ENCODE data around the gene F8. TPM values are rescaled to one million over a fixed set of nuclear protein-coding genes. Genes with fewer than 3 reads are reported as not detected.
"Not testable (repeated sequence)": the region's sequence is repeated elsewhere in the genome, so short reads cannot be mapped to it uniquely, and the experiment has no call there.

Gene F8
- polyA plus RNA-seq, 3 donors from 2014 or later, result 1.1 to 3.4 (median 2.7) TPM

DNA sequence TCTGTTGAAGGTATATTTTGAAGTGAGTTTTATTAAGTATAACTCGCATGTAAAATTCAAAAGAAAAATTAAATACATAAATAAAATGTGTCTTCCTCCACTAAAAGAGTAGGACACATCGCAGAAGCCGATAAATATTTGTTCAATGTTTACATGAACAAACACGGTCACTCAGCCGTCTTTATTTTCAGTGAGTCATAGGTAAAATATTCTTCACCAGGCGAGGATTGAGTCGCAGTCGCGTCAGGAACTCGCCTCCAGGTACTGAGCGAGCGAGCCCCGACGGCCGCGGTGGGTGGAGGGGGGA lies 3.9 kb upstream of the F8 start:
- peaks cover 16 to 18% of the 10 kb centered on the region in 2 donors for H3K4me1 Mint-ChIP-seq
- peak overlapping the region; percentile 76 to 86 (median 79) for H3K4me3 Mint-ChIP-seq
- H3K27me3 Mint-ChIP-seq (ENCODE audit: low read depth in 3 of 3), result peaks cover 8 to 18% (median 12%) of the 10 kb centered on the region in 3 donors
- no peak for DNase-seq
- H3K36me3 Mint-ChIP-seq, result no peaks in the 10 kb centered on the region
- peak overlapping the region; percentile 83 to 98 (median 92) for H3K27ac Mint-ChIP-seq
- H3K9me3 Mint-ChIP-seq, result no peaks in the 10 kb centered on the region

GRCh38 chrX:155023907-155024833 lies 1.6 kb upstream of the F8 start:
- Mint-ChIP-seq H3K9me3 (no peaks in the 10 kb centered on the region), H3K27ac (peak overlapping the region in 2 of 6 donors; percentile 71 to 72), H3K27me3 (ENCODE audit: low read depth in 3 of 3) (peaks cover 9 to 18% (median 17%) of the 10 kb centered on the region in 3 donors), H3K4me1 (peaks cover 14 to 18% of the 10 kb centered on the region in 2 donors), H3K36me3 (no peaks in the 10 kb centered on the region), H3K4me3 (peak overlapping the region in 1 of 5 donors; percentile 34)
- no peak for DNase-seq

DNA sequence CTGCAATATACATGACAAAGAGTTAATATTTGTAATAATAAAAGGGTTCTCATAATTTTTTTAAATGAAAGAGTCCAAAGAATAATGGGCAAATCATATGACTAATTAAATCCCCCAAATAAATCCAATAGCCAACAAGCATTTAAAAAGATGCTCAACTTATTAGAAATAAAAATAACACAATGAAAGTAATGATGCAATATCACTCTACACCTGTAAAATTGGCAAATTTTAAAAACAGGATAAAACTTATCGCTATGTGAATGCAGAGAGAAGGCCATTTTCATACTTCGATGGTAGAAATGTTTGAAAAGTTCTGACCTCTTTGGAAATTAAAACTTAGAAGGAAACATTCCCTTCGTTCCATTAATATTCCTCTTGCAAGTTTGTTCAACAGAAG lies 1.9 kb downstream of the F8 start:
- Mint-ChIP-seq H3K36me3 (no peaks in the 10 kb centered on the region), H3K27me3 (ENCODE audit: low read depth in 3 of 3) (peaks cover 1 to 10% (median 9%) of the 10 kb centered on the region in 3 donors), H3K4me1 (no peaks in the 10 kb centered on the region), H3K9me3 (no peaks in the 10 kb centered on the region), H3K27ac (no peak overlapping the region), H3K4me3 (no peak overlapping the region)
- DNase-seq, result no peak

DNA sequence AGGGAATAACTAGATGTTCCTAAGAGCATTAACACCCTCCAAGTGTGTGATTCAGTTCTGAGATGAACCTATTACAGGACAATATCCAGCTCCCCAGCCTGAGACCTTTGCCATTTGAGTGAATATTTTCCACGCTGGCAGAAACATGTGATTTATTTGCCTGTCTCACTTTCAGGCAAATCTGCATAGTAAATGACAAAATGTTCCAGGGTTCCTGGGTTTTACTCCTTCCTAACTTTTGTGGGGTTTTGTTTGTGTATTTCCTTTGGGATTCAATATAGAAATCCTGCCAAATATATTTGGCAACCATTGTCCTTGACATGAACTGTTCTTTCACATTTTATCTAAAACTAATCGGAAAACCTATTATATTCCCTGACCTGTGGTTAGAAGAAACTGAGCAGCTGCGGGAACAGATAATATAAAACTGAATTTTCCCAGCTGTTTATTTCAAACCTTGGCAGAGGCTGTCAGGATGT lies 12.5 kb downstream of the F8 start:
- Mint-ChIP-seq H3K4me1 (no peaks in the 10 kb centered on the region), H3K4me3 (no peak overlapping the region), H3K27me3 (ENCODE audit: low read depth in 3 of 3) (peaks cover 0 to 6% (median 2%) of the 10 kb centered on the region in 3 donors), H3K27ac (no peak overlapping the region), H3K36me3 (no peaks in the 10 kb centered on the region), H3K9me3 (peaks cover 0 to 2% (median 0%) of the 10 kb centered on the region in 6 donors)
- no peak for DNase-seq

DNA sequence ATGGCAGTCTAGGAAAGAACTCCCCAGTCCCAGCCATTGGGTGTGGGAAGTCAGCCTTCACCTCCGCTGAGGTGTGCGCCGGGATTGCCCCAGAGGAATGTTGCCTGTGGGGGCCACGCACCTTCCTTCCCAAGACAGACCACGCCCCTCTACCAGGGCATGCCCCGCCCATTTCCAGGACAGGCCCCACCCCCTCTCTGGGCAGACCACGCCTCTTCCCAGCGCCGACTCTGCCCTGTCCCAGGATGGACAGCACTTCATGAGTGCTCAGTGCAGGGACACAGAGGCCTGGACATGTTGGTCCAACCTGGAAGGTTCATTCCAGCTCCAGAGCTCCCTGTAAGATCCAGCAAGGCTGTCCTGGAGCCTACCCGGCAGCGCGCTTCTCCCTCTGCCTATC lies 13.9 kb downstream of the F8 start:
- not testable (repeated sequence) for H3K4me3 Mint-ChIP-seq, H3K27ac Mint-ChIP-seq, DNase-seq

DNA sequence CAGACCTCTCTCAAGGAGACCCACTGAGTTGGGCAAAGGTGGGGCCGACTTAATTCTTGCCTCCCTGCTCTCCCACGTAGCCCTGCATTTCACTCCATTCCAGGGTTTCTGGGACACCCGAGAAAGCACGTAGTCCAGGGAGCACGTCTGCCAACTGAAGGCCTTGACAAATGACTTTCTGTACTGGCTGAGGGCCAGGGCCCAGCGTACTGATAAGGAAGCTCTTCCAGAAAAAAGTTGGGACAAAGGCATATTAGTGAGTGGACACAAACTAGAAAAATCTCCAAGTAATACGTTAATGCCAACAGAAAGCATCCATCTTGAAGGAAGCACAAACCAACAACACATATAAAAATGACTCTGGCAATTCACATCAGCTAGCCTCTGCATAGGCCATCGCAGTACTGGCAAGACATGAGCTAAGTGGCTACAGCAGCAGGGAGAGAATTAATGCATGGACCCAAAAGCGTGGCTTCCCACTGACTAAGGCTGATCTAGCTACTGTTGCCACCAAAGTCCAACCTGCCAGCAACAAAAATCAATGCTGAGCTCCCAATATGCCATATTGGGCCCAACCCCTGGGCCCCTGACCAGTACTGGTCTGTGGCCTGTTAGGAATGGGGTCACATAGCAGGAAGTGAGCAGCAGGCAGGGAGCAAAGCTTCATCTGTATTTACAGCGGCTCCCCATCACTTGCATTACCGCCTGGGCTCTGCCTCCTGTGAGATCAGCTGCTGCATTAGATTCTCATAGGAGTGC lies 15.4 kb downstream of the F8 start:
- not testable (repeated sequence) for H3K9me3 Mint-ChIP-seq, H3K4me1 Mint-ChIP-seq

More for the DNA sequence above, 13.9 kb downstream of the F8 start:
- not testable (repeated sequence) for H3K36me3 Mint-ChIP-seq; H3K4me1 Mint-ChIP-seq; H3K27me3 Mint-ChIP-seq (ENCODE audit: low read depth in 3 of 3); H3K9me3 Mint-ChIP-seq

GRCh38 chrX:155006379-155006778 lies 16.1 kb downstream of the F8 start:
- not testable (repeated sequence) for H3K4me3 Mint-ChIP-seq; H3K36me3 Mint-ChIP-seq; H3K4me1 Mint-ChIP-seq; H3K27me3 Mint-ChIP-seq (ENCODE audit: low read depth in 3 of 3); DNase-seq; H3K9me3 Mint-ChIP-seq; H3K27ac Mint-ChIP-seq

More for the DNA sequence above, 15.4 kb downstream of the F8 start:
- H3K27me3 Mint-ChIP-seq (ENCODE audit: low read depth in 3 of 3); H3K4me3 Mint-ChIP-seq; DNase-seq; H3K36me3 Mint-ChIP-seq; H3K27ac Mint-ChIP-seq: not testable (repeated sequence)

GRCh38 chrX:155005190-155005589 lies 17.3 kb downstream of the F8 start:
- peaks cover 0 to 4% (median 0%) of the 10 kb centered on the region in 3 donors for H3K36me3 Mint-ChIP-seq
- H3K4me3 Mint-ChIP-seq, result no peak overlapping the region
- no peaks in the 10 kb centered on the region for H3K4me1 Mint-ChIP-seq
- H3K27me3 Mint-ChIP-seq (ENCODE audit: low read depth in 3 of 3), result peaks cover 0 to 4% (median 4%) of the 10 kb centered on the region in 3 donors
- no peak overlapping the region for H3K27ac Mint-ChIP-seq
- H3K9me3 Mint-ChIP-seq, result peaks cover 0 to 2% (median 0%) of the 10 kb centered on the region in 6 donors
- no peak for DNase-seq

GRCh38 chrX:155001873-155002272 lies 20.6 kb downstream of the F8 start:
- no peak overlapping the region for H3K27ac Mint-ChIP-seq
- H3K27me3 Mint-ChIP-seq (ENCODE audit: low read depth in 3 of 3), result peaks cover 0 to 4% (median 0%) of the 10 kb centered on the region in 3 donors
- H3K4me1 Mint-ChIP-seq, result no peaks in the 10 kb centered on the region
- no peak overlapping the region for H3K4me3 Mint-ChIP-seq
- DNase-seq, result no peak
- peaks cover 0 to 4% (median 0%) of the 10 kb centered on the region in 3 donors for H3K36me3 Mint-ChIP-seq
- no peaks in the 10 kb centered on the region for H3K9me3 Mint-ChIP-seq

DNA sequence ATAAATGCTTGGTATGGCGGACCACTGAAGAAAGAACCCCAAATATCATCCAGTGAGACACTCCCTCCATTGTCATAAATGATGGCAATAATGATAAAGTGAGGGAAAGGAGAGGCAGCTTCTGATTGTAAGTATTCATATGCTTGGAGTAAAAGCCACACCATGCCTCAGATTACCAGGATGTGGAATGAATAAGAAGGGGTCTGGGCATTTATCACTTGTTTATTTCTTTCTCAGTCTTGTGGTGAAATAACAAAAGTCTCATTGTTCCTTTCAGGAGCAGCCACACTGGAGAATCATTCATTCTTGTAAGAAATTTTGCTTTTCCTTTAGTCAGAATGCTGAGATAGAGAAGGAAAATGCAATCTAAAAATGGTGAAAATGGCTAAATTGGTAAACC lies 21.7 kb downstream of the F8 start:
- no peaks in the 10 kb centered on the region for H3K4me1 Mint-ChIP-seq
- peaks cover 0 to 10% (median 0%) of the 10 kb centered on the region in 3 donors for H3K27me3 Mint-ChIP-seq (ENCODE audit: low read depth in 3 of 3)
- H3K36me3 Mint-ChIP-seq, result peaks cover 0 to 4% (median 0%) of the 10 kb centered on the region in 3 donors
- no peak for DNase-seq
- H3K9me3 Mint-ChIP-seq, result no peaks in the 10 kb centered on the region
- H3K27ac Mint-ChIP-seq, result no peak overlapping the region
- no peak overlapping the region for H3K4me3 Mint-ChIP-seq

DNA sequence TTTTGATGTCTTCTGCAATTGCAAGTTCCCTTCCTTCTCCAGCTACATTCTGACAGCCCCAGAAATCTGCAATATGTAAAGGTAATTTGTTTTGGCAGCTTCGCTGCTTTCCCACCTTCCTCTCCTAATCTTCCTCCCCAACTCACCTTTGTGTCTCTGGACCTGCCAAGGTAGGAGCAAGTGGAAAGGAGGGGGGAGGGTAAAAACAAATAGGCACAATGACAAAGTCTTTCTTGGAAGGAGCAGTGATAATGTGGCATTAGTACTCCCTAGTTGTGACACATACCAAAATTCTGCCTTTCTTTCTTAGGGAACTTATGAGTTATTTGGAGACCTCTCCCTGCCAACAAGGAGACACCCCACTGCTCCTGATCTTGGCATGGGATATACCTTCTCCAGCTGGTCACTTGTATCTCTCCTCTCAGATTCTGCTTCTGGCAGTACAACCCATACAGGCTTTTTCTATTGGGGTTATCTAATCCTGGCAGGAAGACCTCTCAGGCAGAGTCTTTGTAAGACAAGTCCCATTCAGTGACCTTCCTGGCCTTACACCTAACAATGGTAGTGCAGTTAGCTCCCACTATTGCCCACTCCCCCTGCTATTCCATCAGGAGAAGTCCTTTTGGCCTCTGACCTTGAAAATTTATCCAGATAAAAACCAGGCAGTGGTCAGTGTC lies 24.2 kb downstream of the F8 start:
- Mint-ChIP-seq H3K27ac (no peak overlapping the region), H3K36me3 (peaks cover 0 to 4% (median 0%) of the 10 kb centered on the region in 3 donors), H3K4me1 (no peaks in the 10 kb centered on the region), H3K9me3 (no peaks in the 10 kb centered on the region), H3K27me3 (ENCODE audit: low read depth in 3 of 3) (peaks cover 0 to 10% (median 0%) of the 10 kb centered on the region in 3 donors), H3K4me3 (no peak overlapping the region)
- no peak for DNase-seq

DNA sequence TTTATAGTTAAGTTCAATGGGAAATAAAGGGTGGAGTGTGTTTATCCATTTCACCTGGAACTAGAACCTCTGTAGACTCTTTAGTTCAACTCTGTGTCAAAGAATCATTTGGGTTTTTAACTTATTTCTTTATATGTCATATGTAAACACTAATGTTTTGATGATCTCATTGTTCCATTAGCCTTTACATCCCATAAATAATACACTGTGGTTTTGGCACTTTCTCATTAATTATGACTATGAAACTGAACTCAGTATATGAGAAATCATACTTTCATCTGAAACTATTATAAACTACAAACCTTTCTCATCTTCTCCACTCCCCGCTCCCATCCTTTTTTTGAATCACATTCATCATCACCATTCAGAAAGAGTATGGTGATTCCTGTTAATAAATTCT lies 31.0 kb downstream of the F8 start:
- no peak overlapping the region for H3K4me3 Mint-ChIP-seq
- H3K27ac Mint-ChIP-seq, result no peak overlapping the region
- H3K9me3 Mint-ChIP-seq, result no peaks in the 10 kb centered on the region
- DNase-seq, result no peak
- H3K36me3 Mint-ChIP-seq, result no peaks in the 10 kb centered on the region
- H3K4me1 Mint-ChIP-seq, result no peaks in the 10 kb centered on the region
- H3K27me3 Mint-ChIP-seq (ENCODE audit: low read depth in 3 of 3), result peaks cover 0 to 8% (median 0%) of the 10 kb centered on the region in 3 donors

DNA sequence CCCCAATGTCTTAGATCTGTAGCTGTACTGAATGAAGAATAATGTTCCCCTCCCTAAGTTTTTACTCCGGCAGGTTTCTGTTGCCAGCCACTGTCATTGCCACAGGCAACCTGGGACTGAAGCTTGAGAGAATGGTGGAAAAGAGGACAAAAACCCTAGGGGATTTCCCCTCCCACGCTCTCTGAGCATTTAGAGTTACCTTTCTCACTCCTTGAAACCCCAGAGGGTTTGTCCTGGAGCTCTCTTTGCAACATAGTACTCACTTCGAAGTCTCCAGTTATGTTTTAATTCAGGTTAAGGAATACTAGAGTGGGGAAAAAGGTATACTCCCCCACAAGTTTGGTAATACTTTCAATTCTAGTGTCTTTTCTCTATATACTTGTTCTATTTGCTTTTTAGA lies 31.5 kb downstream of the F8 start:
- H3K27me3 Mint-ChIP-seq (ENCODE audit: low read depth in 3 of 3), result peaks cover 0 to 3% (median 0%) of the 10 kb centered on the region in 3 donors
- H3K36me3 Mint-ChIP-seq, result no peaks in the 10 kb centered on the region
- DNase-seq, result no peak
- H3K27ac Mint-ChIP-seq, result no peak overlapping the region
- H3K9me3 Mint-ChIP-seq, result no peaks in the 10 kb centered on the region
- no peaks in the 10 kb centered on the region for H3K4me1 Mint-ChIP-seq
- no peak overlapping the region for H3K4me3 Mint-ChIP-seq

DNA sequence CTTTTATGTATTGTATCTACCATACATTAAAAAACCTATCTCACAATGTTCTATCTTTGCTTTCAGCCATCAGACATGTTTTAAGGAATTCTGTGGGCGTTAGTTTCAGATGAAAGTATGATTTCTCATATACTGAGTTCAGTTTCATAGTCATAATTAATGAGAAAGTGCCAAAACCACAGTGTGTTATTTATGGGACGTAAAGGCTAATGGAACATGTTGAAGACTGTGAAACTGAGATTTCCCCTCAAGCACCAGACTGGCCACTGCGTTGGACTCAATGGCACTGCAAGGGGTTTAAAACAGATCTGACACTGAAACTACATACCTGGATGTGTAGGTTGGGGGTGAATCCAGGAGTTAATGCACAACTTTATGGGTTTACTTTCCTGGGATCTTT lies 32.0 kb downstream of the F8 start:
- no peaks in the 10 kb centered on the region for H3K36me3 Mint-ChIP-seq
- H3K27me3 Mint-ChIP-seq (ENCODE audit: low read depth in 3 of 3), result no peaks in the 10 kb centered on the region
- no peaks in the 10 kb centered on the region for H3K9me3 Mint-ChIP-seq
- H3K27ac Mint-ChIP-seq, result no peak overlapping the region
- no peak for DNase-seq
- no peak overlapping the region for H3K4me3 Mint-ChIP-seq
- no peaks in the 10 kb centered on the region for H3K4me1 Mint-ChIP-seq
